H1 (cell line): ENCODE measurements around the gene MBNL1. TPM values are rescaled to one million over a fixed set of nuclear protein-coding genes. Genes with fewer than 3 reads are reported as not detected.

Source experiments
- CTCF ChIA-PET: fragments of 300-600 bp; sonication (Branson Sonifier 250); formaldehyde crosslinking; loops from one replicate; lab custom pipeline; 2021; ENCODE audit not compliant: partially characterized antibody; lab: Charles Lee
- POLR2A ChIA-PET: fragments of 300-600 bp; sonication (Branson Sonifier 250); formaldehyde crosslinking; loops from one replicate; lab custom pipeline; 2021; ENCODE audit warnings: inconsistent platforms; ENCODE audit not compliant: partially characterized antibody; lab: Charles Lee
- DNase-seq, 2 experiments: peaks; one replicate each; pipeline versions ENCODE4 v3.0.0 to v3.0.0-alpha.2; 2010 to 2022; ENCODE audit warnings: low spot score in 2 of 2, low read depth in 1 of 2, mixed read lengths in 1 of 2
- FAIRE-seq: peaks from 2 replicates; lab custom pipeline; 2011; peaks lifted over from hg19 to GRCh38; lab: Jason Lieb, UNC
- H2AFZ ChIP-seq: 2 replicates; pipeline ENCODE4 v1.8.1; 2012; ENCODE audit warnings: low read length, inconsistent platforms
- H2AK5ac ChIP-seq: 2 replicates; pipeline ENCODE4 v1.6.1; 2013; ENCODE audit warnings: low read depth, low read length
- H2BK120ac ChIP-seq: replicated peaks from 2 replicates; pipeline ENCODE3; 2013; ENCODE audit warnings: low read depth, low read length, inconsistent platforms
- H2BK12ac ChIP-seq: 2 replicates; pipeline ENCODE4 v1.6.1; 2013; ENCODE audit warnings: low read depth, low read length
- H2BK15ac ChIP-seq: 2 replicates; pipeline ENCODE4 v1.6.1; 2013; ENCODE audit warnings: low read length
- H2BK20ac ChIP-seq: 2 replicates; pipeline ENCODE4 v1.6.1; 2013; ENCODE audit warnings: low read length
- H2BK5ac ChIP-seq: 2 replicates; pipeline ENCODE4 v1.6.1; 2013; ENCODE audit warnings: low read depth, low read length
- H3K14ac ChIP-seq: 2 replicates; pipeline ENCODE4 v1.6.1; 2013; ENCODE audit warnings: inconsistent platforms; ENCODE audit not compliant: insufficient read length
- H3K18ac ChIP-seq: 2 replicates; pipeline ENCODE4 v1.6.1; 2013; ENCODE audit warnings: low read length; ENCODE audit errors: extremely low read depth
- H3K23ac ChIP-seq: 2 replicates; pipeline ENCODE4 v1.6.1; 2013; ENCODE audit warnings: inconsistent platforms; ENCODE audit not compliant: insufficient read length
- H3K23me2 ChIP-seq: 2 replicates; pipeline ENCODE4 v1.6.1; 2013; ENCODE audit warnings: low read depth, low read length
- H3K27ac ChIP-seq: 2 replicates; pipeline ENCODE4 v1.6.1; 2011; ENCODE audit warnings: low read depth, low read length, inconsistent platforms
- H3K27me3 ChIP-seq, 4 experiments: replicated peaks in 1 of 4; 1 replicate in 1 of 4; 2 replicates in 3 of 4; pipeline versions ENCODE4 v1.6.1 to v1.8.1; 2011 to 2013; ENCODE audit warnings: low read length in 3 of 4, mild to moderate bottlenecking in 3 of 4, inconsistent platforms in 2 of 4, mixed read lengths in 2 of 4, moderate library complexity in 1 of 4; ENCODE audit not compliant: control insufficient read depth in 3 of 4, insufficient read depth in 3 of 4; ENCODE audit errors: extremely low read depth in 1 of 4
- H3K36me3 ChIP-seq, 4 experiments: 2 replicates each; pipeline versions ENCODE4 v1.6.1 to v1.8.1; 2011 to 2013; ENCODE audit warnings: mild to moderate bottlenecking in 4 of 4, low read length in 3 of 4, moderate library complexity in 2 of 4, control low read depth in 1 of 4, inconsistent platforms in 1 of 4; ENCODE audit not compliant: insufficient read depth in 4 of 4, control insufficient read depth in 2 of 4
- H3K4ac ChIP-seq: replicated peaks from 2 replicates; pipeline ENCODE3; 2013; ENCODE audit warnings: low read length, low read depth, mixed read lengths, inconsistent platforms; ENCODE audit not compliant: insufficient read length
- H3K4me1 ChIP-seq, 4 experiments: replicated peaks in 1 of 4; 1 replicate in 1 of 4; 2 replicates in 3 of 4; pipeline versions ENCODE4 v1.6.1 to v1.8.1; 2011 to 2013; ENCODE audit warnings: low read length in 3 of 4, inconsistent platforms in 2 of 4, mixed read lengths in 1 of 4; ENCODE audit not compliant: insufficient read depth in 4 of 4, control insufficient read depth in 3 of 4
- H3K4me2 ChIP-seq, 2 experiments: 2 replicates each; pipeline versions ENCODE4 v1.6.1 to v1.8.1; 2011 to 2013; ENCODE audit warnings: low read depth in 2 of 2, low read length in 2 of 2, control low read depth in 1 of 2, inconsistent platforms in 1 of 2, mild to moderate bottlenecking in 1 of 2; ENCODE audit not compliant: insufficient read depth in 1 of 2
- H3K4me3 ChIP-seq, 4 experiments: fragments of 200-600, 300-600 bp in 1 of 4; sonication (generic), shearing (Covaris generic), sonication (Bioruptor Twin) in 1 of 4; 2 replicates each; pipeline versions ENCODE4 v1.5.1 to v1.8.1; 2011 to 2016; ENCODE audit warnings: low read length in 4 of 4, low read depth in 3 of 4, control low read depth in 2 of 4, inconsistent platforms in 2 of 4, mild to moderate bottlenecking in 2 of 4, mixed read lengths in 1 of 4, moderate library complexity in 1 of 4; ENCODE audit not compliant: insufficient read depth in 2 of 4; ENCODE audit errors: extremely low read depth in 1 of 4
- H3K56ac ChIP-seq: replicated peaks from 2 replicates; pipeline ENCODE3; 2013; ENCODE audit warnings: low read depth, mild to moderate bottlenecking, mixed read lengths, low read length, inconsistent platforms; ENCODE audit not compliant: insufficient read length
- H3K79me1 ChIP-seq: 2 replicates; pipeline ENCODE4 v1.6.1; 2013; ENCODE audit warnings: low read depth, low read length, control low read depth
- H3K79me2 ChIP-seq, 2 experiments: 2 replicates each; pipeline versions ENCODE4 v1.6.1 to v1.8.1; 2012 to 2013; ENCODE audit warnings: low read length in 2 of 2, mild to moderate bottlenecking in 2 of 2, inconsistent platforms in 1 of 2; ENCODE audit not compliant: insufficient read depth in 2 of 2, control insufficient read depth in 1 of 2
- H3K9ac ChIP-seq, 4 experiments: replicated peaks in 1 of 4; 1 replicate in 1 of 4; 2 replicates in 3 of 4; pipeline versions ENCODE4 v1.6.1 to v1.8.1; 2011 to 2013; ENCODE audit warnings: low read depth in 3 of 4, low read length in 3 of 4, control low read depth in 2 of 4, mild to moderate bottlenecking in 2 of 4, moderate library complexity in 2 of 4, inconsistent platforms in 1 of 4; ENCODE audit errors: extremely low read depth in 1 of 4
- H3K9me3 ChIP-seq, 2 experiments: 2 replicates each; pipeline versions ENCODE4 v1.6.1 to v1.8.1; 2012 to 2013; ENCODE audit warnings: mild to moderate bottlenecking in 2 of 2, moderate library complexity in 2 of 2, control low read depth in 1 of 2, inconsistent platforms in 1 of 2, low read depth in 1 of 2, low read length in 1 of 2, mixed read lengths in 1 of 2; ENCODE audit not compliant: insufficient read depth in 2 of 2
- H4K20me1 ChIP-seq, 2 experiments: replicated peaks in 1 of 2; 2 replicates each; pipeline versions ENCODE3 to v1.8.1; 2011 to 2013; ENCODE audit warnings: inconsistent platforms in 2 of 2, low read length in 2 of 2, mild to moderate bottlenecking in 1 of 2; ENCODE audit not compliant: insufficient read depth in 2 of 2, control insufficient read depth in 1 of 2
- H4K5ac ChIP-seq: 2 replicates; pipeline ENCODE4 v1.6.1; 2013; ENCODE audit warnings: low read length, low read depth, mixed read lengths, inconsistent platforms; ENCODE audit not compliant: insufficient read length
- H4K8ac ChIP-seq: 2 replicates; pipeline ENCODE4 v1.8.0; 2013; ENCODE audit warnings: mild to moderate bottlenecking, moderate library complexity, low read length, inconsistent platforms; ENCODE audit not compliant: insufficient read depth; ENCODE audit errors: extremely low read depth
- H4K91ac ChIP-seq: replicated peaks from 2 replicates; pipeline ENCODE3; 2013; ENCODE audit warnings: low read length, mixed read lengths, inconsistent platforms; ENCODE audit not compliant: insufficient read length
- CEBPB ChIP-seq: IDR thresholded peaks from 2 replicates; pipeline ENCODE4 v1.6.1; 2012; ENCODE audit warnings: low read depth, low read length
- E2F6 ChIP-seq: IDR thresholded peaks from 2 replicates; pipeline ENCODE4 v1.6.1; 2012; ENCODE audit warnings: inconsistent platforms
- WGBS, 2 experiments: shearing (Covaris generic) in 1 of 2; methylation state at CpG; one replicate each; pipeline versions ENCODE4 v1.1.6 to v1.1.7; 2013 to 2015; ENCODE audit warnings: low lambda C conversion rate in 2 of 2, mixed read lengths in 2 of 2, inconsistent platforms in 1 of 2, low coverage in 1 of 2, missing lambda C conversion rate in 1 of 2; ENCODE audit not compliant: insufficient replicate concordance in 2 of 2, insufficient coverage in 1 of 2, insufficient read length in 1 of 2; ENCODE audit errors: extremely low coverage in 1 of 2, missing lambda C conversion rate in 1 of 2; 5-methylcytosine and 5-hydroxymethylcytosine counted together
- polyA plus RNA-seq, 7 experiments: library from polyadenylated mRNA; depleted of rRNA in 3 of 7; stranded (reverse) in 5 of 7; unstranded in 2 of 7; fragments of >200 nt in 5 of 7; fragments of 200-250 nt in 2 of 7; gene quantifications; 1 replicate in 5 of 7; 2 replicates in 1 of 7; 4 replicates in 1 of 7; pipeline versions ENCODE4 v1.2.1 to v1.2.3, GENCODE V29; 2011 to 2013; ENCODE audit warnings: missing spikeins in 2 of 7, mixed read lengths in 2 of 7
- total RNA-seq: library from RNA; stranded (reverse); fragmentation: NEBNext Ultra II Directional; extraction: Animal tissue kit (Norgen Biotek cat#: 25700); gene quantifications from 2 replicates; pipeline ENCODE4 v1.2.1, GENCODE V29; 2021

Gene MBNL1
- total and polyA plus RNA-seq, 2 of the 8 experiments (the other 6 are each of a cell fraction or from before 2014, with no cell fraction given): 5.0 to 16.4 TPM

- CTCF ChIA-PET: interaction anchor here (0.6 kb wide), 1 partner anchor 45 kb away, joined by 4 read pairs; no protein-coding TSS in a partner anchor
- no peak overlapping the region for H4K5ac ChIP-seq
- H3K9ac ChIP-seq: no peak overlapping the region
- H2BK5ac ChIP-seq: no peak overlapping the region
- 92% methylated on average over 4 of the region's 4 CpGs; no CpG with 5 or more reads in 1 of the 2 experiments for WGBS, 2 experiments
- no peak overlapping the region for H2AK5ac ChIP-seq
- no peak overlapping the region for H3K23ac ChIP-seq
- no peak overlapping the region for H3K14ac ChIP-seq
- H3K27ac ChIP-seq: no peak overlapping the region
- H3K27me3 ChIP-seq: no peaks in the 10 kb centered on the region
- no peak overlapping the region for H2BK20ac ChIP-seq
- no peaks in the 10 kb centered on the region for H3K23me2 ChIP-seq
- no peak overlapping the region for H3K56ac ChIP-seq
- TF ChIP-seq CEBPB: peak; percentile 55; the same call in 1 of the 2 replicates
- TF ChIP-seq E2F6: no peak
- peaks cover 0 to 7% (median 1%) of the 10 kb centered on the region in 4 experiments; a peak in 3 of 7 replicates for H3K4me1 ChIP-seq
- no peaks in the 10 kb centered on the region for H3K36me3 ChIP-seq
- FAIRE-seq (no peak), DNase-seq (no peak)
- H4K8ac ChIP-seq: no peak overlapping the region
- no peak overlapping the region for H3K4me2 ChIP-seq
- H3K4ac ChIP-seq: no peak overlapping the region
- no peaks in the 10 kb centered on the region for H3K79me1 ChIP-seq
- no peak overlapping the region for H2BK15ac ChIP-seq
- peaks cover 0 to 27% of the 10 kb centered on the region in 2 experiments; a peak in 2 of 4 replicates for H3K79me2 ChIP-seq
- no peaks in the 10 kb centered on the region for H4K20me1 ChIP-seq
- H3K18ac ChIP-seq: no peak overlapping the region
- POLR2A ChIA-PET: interaction anchor here (1.1 kb wide), 1 partner anchor 10 kb away, joined by 4 read pairs; no protein-coding TSS in a partner anchor
- no peak overlapping the region for H2BK12ac ChIP-seq
- no peak overlapping the region for H2AFZ ChIP-seq
- no peak overlapping the region for H3K4me3 ChIP-seq
- H4K91ac ChIP-seq: no peak overlapping the region
- no peak overlapping the region for H2BK120ac ChIP-seq
- no peaks in the 10 kb centered on the region for H3K9me3 ChIP-seq
Observed at GRCh38 chr3:152317184-152317583, 48.5 kb downstream of the MBNL1 start.
